ENCODE results near the gene RGPD8.

DNA sequence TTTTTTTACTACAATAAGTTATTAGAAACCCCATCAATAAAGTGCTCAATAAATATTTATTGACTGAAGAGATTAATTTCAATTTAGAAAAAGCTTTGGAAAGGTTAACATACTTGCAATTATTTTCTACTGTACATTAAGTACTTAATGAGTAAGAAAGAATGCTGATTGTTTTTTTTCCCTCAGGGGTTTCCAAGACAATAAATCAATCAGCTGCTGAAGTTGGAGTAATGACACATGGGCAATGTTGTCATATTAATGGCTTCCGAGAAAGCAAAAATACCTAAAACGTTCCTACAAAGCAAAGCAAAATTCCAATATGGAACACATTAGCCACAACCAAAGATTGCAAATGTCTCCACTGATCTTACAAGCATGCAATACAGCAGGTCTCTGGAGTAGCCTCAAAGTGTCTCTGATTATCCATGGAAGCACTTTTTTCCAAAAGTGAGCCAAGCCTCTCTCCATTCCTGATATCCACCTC lies 91.3 kb downstream of the RGPD8 start:
- TF ChIP-seq EZH2 (IDR thresholded peaks at IDR 0.05; ENCODE audit: low read depth): no peak
- TF ChIP-seq, protein P1, sequence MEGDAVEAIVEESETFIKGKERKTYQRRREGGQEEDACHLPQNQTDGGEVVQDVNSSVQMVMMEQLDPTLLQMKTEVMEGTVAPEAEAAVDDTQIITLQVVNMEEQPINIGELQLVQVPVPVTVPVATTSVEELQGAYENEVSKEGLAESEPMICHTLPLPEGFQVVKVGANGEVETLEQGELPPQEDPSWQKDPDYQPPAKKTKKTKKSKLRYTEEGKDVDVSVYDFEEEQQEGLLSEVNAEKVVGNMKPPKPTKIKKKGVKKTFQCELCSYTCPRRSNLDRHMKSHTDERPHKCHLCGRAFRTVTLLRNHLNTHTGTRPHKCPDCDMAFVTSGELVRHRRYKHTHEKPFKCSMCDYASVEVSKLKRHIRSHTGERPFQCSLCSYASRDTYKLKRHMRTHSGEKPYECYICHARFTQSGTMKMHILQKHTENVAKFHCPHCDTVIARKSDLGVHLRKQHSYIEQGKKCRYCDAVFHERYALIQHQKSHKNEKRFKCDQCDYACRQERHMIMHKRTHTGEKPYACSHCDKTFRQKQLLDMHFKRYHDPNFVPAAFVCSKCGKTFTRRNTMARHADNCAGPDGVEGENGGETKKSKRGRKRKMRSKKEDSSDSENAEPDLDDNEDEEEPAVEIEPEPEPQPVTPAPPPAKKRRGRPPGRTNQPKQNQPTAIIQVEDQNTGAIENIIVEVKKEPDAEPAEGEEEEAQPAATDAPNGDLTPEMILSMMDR (conservative IDR thresholded peaks at IDR 0.05): no peak
